Globus pallidus (tissue), 1 donor: ENCODE measurements around the gene MRPL12.

Source experiments
- DNase-seq: peaks from one replicate; pipeline ENCODE4 v3.0.0-alpha.2; 2015; ENCODE audit warnings: low spot score

The MRPL12 gene

DNA sequence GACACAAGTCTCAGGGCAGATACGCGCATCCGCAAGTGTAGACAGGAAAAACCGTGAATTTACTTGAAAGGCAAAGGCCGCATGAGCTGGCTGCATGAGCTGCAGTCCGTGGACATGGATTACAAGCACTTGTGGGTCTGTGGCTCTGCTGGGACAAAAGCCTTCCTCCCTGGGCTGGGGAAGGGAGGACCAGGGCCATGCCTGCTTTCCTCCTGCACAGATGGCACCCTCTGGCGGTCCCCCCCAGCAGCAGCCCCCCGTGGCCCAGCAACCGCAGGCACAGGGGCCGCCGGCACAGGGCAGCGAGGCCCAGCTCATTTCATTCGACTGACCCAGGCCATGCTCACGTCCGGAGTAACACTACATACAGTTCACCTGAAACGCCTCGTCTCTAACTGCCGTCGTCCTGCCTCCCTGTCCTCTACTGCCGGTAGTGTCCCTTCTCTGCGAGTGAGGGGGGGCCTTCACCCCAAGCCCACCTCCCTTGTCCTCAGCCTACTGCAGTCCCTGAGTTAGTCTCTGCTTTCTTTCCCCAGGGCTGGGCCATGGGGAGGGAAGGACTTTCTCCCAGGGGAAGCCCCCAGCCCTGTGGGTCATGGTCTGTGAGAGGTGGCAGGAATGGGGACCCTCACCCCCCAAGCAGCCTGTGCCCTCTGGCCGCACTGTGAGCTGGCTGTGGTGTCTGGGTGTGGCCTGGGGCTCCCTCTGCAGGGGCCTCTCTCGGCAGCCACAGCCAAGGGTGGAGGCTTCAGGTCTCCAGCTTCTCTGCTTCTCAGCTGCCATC lies 1.7 kb upstream of the MRPL12 start:
- no peak for DNase-seq

DNA sequence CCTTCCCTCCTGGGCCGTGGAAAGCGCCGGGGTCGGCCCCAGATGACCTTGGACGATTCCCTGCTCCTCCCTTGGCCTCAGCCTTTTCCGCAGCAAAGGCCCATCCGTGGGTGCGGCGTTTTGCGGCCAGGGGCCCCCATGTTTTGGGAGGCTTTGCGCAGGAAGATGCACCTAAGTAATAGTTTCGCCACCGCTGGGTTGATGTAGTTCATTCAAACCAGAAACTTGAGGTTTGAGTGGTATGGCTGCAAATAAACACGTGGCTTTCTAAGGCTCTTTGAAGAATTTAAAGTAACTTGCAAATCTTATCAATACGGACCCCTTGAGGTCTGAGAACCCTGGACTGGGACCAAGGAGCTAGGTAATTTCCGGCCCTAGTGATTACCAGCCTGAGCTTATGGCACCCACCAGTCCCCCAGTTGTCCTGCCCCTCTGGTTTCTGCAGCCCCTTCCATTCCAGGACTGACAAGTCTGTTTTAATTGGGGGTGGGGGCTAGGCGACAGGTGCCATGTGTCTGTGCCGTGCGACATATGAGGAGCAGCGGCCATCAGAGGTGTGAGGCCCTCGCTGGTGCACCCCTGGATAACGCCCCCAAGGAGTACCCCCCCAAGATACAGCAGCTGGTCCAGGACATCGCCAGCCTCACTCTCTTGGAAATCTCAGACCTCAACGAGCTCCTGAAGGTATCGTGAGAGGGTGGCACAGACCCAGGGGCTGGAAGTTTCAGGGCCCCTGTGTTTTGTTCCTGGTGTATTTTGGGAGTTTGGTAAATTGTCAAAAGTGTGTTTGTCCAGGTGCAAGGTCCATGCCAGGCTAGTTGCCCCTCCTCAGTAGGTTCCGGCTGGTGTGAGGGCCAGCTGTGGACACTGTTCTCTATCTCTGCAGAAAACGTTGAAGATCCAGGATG lies 834 bp downstream of the MRPL12 start:
- DNase-seq = no peak

DNA sequence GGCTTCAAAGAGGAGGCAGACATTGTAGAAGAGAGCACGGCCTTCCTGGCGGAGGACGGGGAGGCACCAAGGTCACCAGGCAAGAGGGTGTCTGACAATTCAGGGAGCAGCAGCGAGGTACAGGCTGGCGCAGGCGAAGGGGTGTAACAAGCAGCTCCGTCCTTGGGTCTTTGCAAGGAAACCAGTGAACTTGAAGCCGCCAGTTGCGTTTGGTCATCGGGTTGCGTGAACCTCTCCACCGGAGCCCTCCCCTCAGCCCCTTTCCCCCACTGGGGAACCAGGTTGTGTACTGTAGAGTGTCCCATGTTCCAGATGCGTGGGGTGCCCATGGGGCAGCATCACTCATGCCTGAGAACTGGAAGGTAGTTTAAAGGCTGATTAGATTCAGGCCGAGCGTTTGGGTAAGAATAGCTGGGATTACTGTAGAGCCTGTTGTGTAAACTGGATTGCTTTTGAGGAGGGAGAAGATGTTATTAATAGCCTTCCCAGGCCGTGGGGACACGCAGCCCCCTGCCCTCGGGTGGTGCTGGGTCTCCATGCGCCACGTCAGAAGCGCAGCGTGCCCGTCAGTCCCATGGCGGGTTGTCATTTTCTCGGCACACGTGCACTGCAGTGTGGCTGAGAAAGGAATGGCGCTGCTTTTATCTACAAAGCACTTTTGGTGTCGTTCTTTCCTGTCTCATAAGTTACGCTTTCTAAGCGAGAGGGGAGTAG lies 2.5 kb downstream of the MRPL12 start:
- DNase-seq = no peak

DNA sequence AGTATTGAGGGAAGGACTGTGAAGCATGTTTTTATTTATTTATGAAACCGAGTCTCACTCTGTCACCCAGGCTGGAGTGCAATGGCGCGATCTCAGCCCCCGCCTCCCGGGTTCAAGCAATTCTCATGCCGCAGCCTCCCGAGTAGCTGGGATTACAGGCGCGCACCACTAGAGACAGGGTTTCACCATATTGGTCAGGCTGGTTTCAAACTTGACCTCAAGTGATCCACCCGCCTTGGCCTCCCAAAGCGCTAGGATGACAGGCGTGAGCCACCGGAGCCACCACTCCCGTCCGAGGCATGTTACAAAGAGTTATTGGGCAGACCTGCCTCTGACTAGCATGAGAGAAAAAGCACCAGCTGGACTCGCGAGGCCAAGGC lies 3.1 kb downstream of the MRPL12 start:
- no peak for DNase-seq

DNA sequence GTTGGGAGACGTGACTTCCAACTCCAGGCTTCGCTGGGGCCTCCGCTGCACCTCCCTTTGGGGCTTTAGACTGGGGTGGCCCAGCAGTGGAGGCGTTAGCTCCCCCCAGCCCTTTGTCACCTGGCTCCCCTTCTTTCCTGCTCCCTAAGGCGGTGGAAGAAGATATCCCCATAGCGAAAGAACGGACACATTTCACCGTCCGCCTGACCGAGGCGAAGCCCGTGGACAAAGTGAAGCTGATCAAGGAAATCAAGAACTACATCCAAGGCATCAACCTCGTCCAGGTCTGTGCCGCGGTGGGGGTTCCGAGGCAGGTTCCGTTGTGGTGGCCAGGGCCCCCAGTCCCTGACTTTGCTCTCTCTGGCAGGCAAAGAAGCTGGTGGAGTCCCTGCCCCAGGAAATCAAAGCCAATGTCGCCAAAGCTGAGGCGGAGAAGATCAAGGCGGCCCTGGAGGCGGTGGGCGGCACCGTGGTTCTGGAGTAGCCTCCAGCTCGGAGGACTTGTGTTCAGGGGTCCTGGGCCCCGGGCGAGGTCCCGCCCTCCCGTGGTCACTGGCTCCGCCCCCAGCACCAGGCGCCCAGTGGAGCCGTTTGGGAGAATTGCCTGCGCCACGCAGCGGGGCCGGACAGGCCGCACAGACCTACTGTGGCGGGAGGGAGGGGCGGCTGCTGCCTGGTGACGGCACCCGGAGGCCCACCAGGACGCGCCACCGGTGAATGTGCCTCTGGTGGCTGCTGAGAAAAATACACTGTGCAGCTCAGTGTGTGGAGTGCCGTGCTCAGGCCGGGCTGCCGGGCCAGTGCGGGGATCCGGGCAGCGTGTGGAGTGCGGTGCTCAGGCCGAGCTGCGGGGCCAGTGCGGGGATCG lies 3.8 kb downstream of the MRPL12 start:
- no peak for DNase-seq

- no peak for DNase-seq
Observed at GRCh38 chr17:81707725-81708646, 4.8 kb downstream of the MRPL12 start.

DNA sequence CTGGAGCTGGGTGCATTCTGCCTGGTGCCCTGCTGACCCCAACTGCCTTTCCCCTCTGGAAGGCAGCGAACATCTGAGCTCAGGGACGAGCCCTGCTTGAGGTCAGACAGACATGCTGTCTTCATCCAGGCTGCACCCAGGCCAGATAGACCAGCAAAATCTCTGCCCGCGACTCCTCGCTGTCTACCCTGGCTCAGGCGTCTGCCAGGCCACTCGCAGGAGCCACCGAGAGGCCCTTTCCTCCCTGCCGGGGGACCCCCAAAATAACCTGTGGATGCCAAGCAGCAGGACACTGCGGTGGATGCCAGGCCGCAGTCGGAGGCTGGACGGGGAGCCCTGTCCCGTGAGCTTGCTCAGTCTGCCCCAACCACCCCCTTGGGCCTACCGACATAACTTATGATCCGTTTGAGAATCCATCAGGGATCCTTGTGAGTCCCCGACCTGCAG lies 5.6 kb downstream of the MRPL12 start:
- no peak for DNase-seq

DNA sequence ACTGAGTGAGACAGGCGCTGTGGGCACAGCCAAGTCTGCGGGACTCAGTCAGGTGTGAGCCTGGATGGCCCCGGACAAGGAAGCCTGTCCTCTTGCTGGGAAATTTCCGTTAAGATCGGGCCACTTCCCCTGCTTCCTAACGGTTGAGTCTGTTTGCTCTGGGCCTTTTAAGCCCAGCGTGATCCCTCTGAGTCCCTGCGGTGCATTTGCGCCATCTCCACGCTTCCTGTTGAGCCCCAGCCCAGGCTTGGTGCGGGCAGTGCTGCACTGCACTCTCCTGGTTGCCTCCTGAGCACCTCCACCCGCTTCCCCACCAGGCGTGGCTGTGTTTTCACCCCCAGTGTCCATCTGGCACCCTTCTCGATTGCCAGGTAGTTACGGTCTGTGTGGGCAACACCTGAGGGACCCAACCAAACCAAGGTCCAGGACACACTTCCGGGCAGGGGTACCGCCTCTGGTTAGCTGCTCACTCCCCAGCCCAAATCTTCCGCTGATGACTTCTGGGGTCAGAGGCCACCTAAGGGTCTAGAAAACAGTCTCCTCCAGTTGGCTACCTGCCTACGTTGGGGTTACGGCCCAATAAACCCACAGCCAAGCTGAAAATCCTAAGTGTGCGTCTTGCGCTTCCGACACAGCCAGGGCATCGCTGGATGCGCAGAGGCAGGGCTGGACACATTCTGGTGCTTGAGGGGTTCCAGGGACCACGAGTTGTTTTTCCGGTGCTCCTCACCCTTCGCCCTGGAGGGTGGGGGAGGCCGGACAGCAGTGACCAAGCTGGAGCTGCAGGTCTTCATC lies 7.5 kb downstream of the MRPL12 start:
- DNase-seq = no peak

- peak; percentile 63 for DNase-seq
Observed at GRCh38 chr17:81711814-81712467, 8.8 kb downstream of the MRPL12 start, which contains the start of gene SLC25A10. TSS of gene SLC25A10 (plus strand) at chr17:81712284. CDS start at chr17:81712427, 143 bp downstream.

GRCh38 chr17:81712468-81713003 lies 9.4 kb downstream of the MRPL12 start:
- DNase-seq = no peak

DNA sequence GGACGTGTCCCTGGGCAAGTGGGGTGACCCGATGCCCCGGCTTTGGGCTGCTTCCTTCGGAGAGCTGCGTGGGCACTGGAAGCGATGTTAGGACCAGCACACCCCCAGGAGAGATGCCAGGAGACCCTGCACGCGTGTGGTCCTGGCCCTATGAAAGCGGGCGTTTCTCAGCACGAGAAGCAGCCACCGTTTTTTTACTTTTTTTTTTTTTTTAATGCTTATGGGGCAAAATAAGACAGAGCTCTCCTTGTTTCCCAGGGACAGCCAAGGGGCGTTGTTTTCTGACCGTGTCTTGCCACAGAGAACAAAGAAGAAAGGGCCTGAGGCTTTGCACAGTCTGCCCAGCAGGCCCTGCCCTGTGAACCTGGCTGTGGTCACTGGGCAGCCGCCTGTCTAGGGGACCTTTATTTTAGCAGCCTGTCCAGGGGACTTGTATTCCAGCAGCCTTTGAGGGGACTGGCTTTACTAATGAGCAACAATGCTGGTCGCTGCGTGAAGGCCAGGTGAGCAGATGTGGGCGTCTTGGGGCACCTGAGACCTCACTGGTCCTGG lies 9.9 kb downstream of the MRPL12 start:
- no peak for DNase-seq

DNA sequence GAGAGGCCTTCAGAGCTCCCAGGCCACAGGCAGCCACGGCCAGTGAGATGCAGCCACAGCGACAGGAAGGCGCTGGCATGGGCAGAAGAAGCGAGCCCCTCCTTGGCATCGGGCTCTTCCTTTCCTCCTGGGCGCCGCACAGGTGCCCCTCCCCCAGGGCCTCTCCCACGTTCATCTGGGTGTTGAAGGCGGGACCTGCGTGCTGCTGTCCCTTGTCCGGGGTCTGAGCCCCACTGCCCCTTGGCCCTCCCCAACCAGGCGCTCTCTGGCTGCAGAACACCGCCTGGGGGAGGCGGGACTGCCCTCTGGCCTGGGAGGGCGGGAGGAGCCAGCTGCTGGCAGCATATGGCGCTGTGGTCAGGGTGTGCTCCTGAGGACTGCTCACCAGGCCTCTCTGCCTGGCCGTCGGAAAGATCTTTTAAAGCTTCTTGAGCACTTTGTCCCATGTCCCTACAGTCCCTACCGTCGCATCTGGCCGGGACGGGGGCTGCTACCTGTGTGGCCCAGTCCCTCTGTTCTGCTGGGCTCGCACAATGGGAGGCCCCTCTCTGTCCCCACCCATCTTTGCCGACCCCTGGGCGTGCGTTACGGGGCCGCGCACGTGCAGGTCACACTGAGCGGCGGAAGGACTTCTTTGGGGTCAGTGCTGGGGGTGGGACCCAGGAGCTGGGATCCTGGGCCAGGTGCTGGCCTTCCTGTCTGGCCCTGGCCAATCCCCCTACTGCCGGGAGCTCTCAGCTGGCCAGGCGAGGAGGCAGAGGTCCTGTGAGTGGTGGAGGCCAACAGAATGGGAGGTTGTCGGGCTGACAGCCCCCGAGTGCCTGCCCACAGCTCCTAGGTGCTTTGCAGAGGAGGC lies 10.6 kb downstream of the MRPL12 start:
- DNase-seq = no peak

DNA sequence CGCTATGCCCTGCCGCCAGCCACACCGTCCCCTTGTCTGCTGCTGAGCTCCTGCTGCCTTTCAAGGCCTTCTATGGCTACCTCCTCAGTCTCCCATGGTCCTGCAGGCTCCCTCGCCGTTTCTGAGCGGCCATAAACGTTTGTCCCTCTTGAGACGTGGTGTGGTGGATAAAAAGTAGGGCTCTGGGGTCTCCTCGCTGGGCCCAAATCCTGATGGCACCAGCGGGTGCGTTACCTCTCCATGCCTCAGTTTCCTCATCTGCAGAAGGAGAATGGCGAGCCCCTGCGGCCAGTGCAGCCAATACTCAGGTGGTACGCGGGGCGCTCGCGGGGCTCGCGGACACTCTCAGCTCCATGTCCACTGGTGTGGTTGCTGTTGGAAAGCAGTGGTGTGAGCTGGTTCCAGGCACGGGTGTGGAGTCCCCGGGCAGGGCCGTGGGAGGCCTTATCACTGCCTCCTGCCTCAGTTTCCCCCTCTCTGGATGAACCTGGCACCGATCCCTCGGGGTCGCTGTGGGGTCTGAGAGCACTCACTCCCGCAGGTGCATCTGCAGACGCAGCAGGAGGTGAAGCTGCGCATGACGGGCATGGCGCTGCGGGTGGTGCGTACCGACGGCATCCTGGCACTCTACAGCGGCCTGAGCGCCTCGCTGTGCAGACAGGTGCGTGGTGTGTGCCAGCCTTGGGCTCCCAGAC lies 11.4 kb downstream of the MRPL12 start:
- DNase-seq = no peak

DNA sequence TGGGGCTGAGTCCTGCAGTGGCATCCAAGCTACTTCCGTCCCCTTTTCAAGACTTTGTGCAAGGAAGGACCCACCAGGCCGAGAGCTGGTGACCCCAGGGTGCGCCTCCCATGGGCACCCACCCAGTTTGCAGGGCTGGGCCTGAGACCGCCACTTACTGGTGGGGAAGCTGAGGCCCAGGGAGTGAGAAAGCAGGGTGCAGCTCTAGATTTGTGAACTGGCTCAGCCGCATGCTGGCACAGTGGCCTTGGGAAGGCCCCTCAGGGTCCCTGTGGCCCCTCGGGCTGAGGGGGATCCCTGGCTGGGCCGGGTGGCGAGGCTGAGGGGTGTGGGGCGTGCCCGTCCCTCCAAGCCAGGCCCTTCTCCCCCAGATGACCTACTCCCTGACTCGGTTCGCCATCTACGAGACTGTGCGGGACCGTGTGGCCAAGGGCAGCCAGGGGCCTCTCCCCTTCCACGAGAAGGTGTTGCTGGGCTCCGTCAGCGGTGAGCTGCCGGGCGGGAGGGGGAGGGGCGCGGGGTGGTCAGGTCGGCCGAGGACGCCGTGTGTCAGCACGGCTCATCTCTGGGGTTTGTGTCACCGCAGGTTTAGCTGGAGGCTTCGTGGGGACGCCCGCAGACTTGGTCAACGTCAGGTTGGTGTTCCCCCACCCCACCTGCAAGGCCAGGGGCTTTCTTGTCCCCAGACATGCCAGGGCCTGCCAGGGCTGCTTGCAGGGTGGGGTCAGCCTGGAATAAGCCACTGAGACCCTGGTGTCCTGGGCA lies 12.1 kb downstream of the MRPL12 start:
- DNase-seq = no peak

DNA sequence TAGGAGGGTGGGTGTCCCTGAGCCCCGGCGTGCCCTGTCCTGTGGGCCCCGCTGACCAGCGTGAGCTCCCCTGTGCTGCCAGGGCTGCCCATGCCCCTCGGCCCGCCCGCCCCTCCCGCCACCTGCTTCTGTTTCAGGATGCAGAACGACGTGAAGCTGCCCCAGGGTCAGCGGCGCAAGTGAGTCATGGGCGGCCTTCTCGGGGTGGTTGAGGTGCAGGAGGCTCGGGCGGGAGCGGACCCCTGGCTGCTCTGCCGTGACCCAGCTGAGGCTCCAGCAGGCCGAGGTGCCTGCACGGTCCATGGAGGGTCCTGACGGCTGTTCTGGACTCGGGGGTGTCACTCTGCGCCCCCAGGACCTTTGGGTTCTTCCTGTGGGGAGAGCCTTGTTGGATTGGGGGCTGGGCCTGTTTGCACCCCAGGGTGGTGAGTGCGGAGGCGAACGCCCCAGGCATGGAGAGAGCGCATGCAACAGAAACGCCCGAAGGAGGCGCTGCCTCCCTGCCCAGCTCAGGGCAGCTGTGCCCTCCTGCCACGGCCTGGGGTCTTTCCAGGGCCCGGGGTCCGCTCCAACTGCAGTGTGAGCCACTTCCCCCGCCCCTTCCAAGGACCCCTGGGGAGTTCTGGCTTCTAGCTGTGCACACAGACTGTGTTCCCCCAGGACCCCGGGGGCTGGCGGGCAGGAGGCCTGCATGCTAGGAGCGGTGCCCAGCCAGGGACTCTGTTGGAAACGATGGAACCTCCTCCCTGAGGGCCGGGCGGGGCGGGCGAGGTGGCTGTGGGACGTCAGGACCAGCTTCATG lies 12.9 kb downstream of the MRPL12 start:
- no peak for DNase-seq
